ENCODE results near the gene PPARD.
"Not testable (repeated sequence)": the region's sequence is repeated elsewhere in the genome, so short reads cannot be mapped to it uniquely, and the experiment has no call there.

Gene PPARD

DNA sequence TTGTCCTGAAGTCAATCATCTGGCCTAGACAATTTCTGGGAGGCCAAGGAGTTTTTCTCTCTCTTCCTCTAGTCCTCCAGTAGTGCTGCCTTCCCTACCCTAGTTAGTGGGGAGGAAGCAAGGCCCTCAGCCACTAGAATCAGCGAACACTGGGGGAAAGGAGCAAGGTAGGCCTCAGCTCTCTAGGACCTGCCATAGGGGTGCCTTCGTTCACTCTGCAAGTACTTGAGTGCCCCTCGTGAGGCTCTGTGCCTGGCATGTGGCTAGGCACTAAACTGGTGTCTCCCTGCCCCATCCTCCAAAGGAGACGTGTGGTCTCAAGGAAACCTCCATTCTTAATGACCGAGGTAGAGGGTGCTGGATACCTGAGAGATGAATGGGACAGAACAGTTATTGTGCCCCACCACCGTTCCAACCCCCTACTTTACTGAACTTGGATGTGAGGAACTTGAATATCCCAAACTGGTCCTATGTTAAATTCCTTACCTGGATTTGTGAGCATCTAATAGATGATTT lies 43.7 kb upstream of the PPARD start:
- H3K9me3 ChIP-seq (ENCODE audit: low read depth, low read length), result no peaks in the 10 kb centered on the region
- TF ChIP-seq POLR2AphosphoS5 (IDR thresholded peaks at IDR 0.05; ENCODE audit: borderline replicate concordance, low read depth, low read length) (no peak), FOXP2 (optimal IDR thresholded peaks at IDR 0.05; ENCODE audit: control extremely low read depth, extremely low read length, insufficient read depth) (no peak), EZH2 (IDR thresholded peaks at IDR 0.05) (no peak)
- H3K9ac ChIP-seq (ENCODE audit: insufficient read length), result no peak overlapping the region
- peaks cover 8% of the 10 kb centered on the region for H3K36me3 ChIP-seq (ENCODE audit: insufficient read depth, low read length)
- H3K27ac ChIP-seq, result no peak overlapping the region
- H3K4me3 ChIP-seq, result no peak overlapping the region
- DNase-seq (ENCODE audit: low read depth, low spot score), result no peak

DNA sequence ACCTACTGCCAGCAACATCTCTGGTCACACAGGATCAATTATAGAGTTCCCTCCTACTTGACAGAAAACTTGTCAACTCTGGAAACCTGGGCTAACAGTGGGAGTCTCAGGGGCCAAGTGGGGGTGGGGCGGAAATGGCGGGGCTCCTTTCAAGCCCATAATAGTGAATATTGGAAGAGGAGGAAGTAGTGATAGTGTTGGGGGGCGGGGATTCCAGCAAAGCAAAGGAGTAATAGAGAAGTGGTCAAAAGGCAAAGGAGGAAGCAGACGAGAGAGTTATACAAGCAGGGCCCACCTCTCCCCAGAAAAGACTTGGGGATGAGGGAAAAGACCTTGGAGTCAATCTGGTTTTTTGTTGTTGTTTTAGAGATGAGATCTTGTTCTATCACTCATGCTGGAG lies 42.7 kb upstream of the PPARD start:
- no peak for DNase-seq (ENCODE audit: low read depth, low spot score)
- no peak for TF ChIP-seq POLR2AphosphoS5 (IDR thresholded peaks at IDR 0.05; ENCODE audit: borderline replicate concordance, low read depth, low read length)
- no peak for TF ChIP-seq FOXP2 (optimal IDR thresholded peaks at IDR 0.05; ENCODE audit: control extremely low read depth, extremely low read length, insufficient read depth)
- TF ChIP-seq EZH2 (IDR thresholded peaks at IDR 0.05), result no peak
- H3K36me3 ChIP-seq (ENCODE audit: insufficient read depth, low read length), result peaks cover 4% of the 10 kb centered on the region; the same call in 1 of the 2 replicates
- no peak overlapping the region for H3K4me3 ChIP-seq
- no peaks in the 10 kb centered on the region for H3K9me3 ChIP-seq (ENCODE audit: low read depth, low read length)
- H3K27ac ChIP-seq, result no peak overlapping the region
- no peak overlapping the region for H3K9ac ChIP-seq (ENCODE audit: insufficient read length)

DNA sequence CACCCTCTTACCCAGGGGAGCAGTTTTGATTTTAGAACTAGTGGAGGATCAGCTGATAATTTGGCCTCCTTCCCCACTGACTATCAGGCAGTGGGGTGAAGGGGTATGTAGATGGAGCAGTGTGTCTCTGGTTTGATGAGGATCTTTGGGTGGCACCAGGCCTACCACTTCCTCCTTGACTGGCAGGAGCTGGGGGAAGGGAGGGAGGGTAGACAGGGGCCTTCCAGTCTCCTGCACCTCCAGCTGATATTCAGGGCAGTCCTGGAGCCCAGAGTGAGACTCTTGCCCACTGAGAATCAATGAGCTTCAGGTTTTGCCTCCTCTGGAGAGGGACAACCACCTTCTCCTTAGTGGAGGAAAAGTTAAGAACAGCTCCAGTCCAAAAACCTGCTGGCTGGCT lies 41.5 kb upstream of the PPARD start:
- DNase-seq (ENCODE audit: low read depth, low spot score), result no peak
- H3K27ac ChIP-seq, result no peak overlapping the region
- H3K9ac ChIP-seq (ENCODE audit: insufficient read length), result no peak overlapping the region
- no peak for TF ChIP-seq POLR2AphosphoS5 (IDR thresholded peaks at IDR 0.05; ENCODE audit: borderline replicate concordance, low read depth, low read length)
- no peak for TF ChIP-seq EZH2 (IDR thresholded peaks at IDR 0.05)
- TF ChIP-seq FOXP2 (optimal IDR thresholded peaks at IDR 0.05; ENCODE audit: control extremely low read depth, extremely low read length, insufficient read depth), result no peak
- no peaks in the 10 kb centered on the region for H3K36me3 ChIP-seq (ENCODE audit: insufficient read depth, low read length)
- no peak overlapping the region for H3K4me3 ChIP-seq
- no peaks in the 10 kb centered on the region for H3K9me3 ChIP-seq (ENCODE audit: low read depth, low read length)

DNA sequence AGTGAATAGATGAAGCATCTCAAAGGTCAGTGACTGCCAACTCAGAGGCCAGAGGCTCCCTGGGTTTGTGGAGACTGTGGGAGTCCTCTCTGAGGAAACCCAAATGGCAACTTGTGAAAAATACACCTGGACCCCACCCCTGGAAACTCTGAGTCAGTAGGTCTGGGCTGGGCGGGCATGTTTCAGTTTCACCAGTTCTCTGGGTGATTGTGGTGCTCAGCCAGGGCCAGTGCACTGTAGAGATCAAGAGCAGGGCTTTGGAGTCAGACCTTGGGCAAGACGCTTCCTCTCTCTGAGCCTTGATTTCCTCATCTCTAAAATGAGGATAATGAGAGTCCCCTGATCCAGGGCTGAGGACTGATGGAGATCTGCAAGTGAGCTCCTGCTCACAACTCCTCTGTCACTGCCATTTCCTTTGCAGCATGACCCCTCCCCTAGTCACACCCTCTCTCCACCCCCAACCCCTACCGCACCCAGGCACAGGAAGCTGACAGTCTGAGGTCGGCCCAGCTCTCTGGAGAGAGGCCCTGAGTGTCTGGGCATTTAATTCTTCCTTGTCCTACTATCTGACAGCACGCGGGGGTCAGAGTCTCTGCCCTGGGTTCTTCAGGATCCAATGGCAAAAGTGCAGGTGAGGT lies 39.6 kb upstream of the PPARD start:
- no peak overlapping the region for H3K9ac ChIP-seq (ENCODE audit: insufficient read length)
- no peak for DNase-seq (ENCODE audit: low read depth, low spot score)
- no peak overlapping the region for H3K27ac ChIP-seq

DNA sequence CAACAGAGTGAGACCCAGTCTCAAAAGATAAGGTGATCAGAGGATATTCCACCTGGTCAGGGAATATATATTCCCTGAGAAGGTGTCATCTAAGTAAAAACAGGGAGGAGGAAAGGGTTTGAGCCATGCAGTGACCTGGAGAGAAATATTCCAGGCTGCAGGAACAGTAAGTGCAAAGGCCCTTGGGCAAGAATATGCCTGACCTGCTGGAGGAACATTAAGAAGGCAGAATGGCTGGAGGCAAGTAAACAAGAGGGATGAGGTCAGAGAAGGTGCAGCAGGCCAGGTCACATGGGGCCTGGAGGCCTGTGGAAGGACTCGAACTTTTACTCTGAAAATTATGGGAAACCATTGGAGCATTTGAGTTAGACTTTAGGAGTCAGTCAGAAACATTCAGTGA lies 38.1 kb upstream of the PPARD start:
- no peak for TF ChIP-seq EZH2 (IDR thresholded peaks at IDR 0.05)
- no peak for TF ChIP-seq POLR2AphosphoS5 (IDR thresholded peaks at IDR 0.05; ENCODE audit: borderline replicate concordance, low read depth, low read length)
- no peak for TF ChIP-seq FOXP2 (optimal IDR thresholded peaks at IDR 0.05; ENCODE audit: control extremely low read depth, extremely low read length, insufficient read depth)
- Histone ChIP-seq H3K9me3 (ENCODE audit: low read depth, low read length) (no peaks in the 10 kb centered on the region), H3K4me3 (no peak overlapping the region), H3K9ac (ENCODE audit: insufficient read length) (no peak overlapping the region), H3K27ac (no peak overlapping the region), H3K36me3 (ENCODE audit: insufficient read depth, low read length) (no peaks in the 10 kb centered on the region)
- DNase-seq (ENCODE audit: low read depth, low spot score), result no peak

More for the DNA sequence above, 39.6 kb upstream of the PPARD start:
- H3K36me3 ChIP-seq (ENCODE audit: insufficient read depth, low read length), result no peaks in the 10 kb centered on the region
- no peak overlapping the region for H3K4me3 ChIP-seq
- no peak for TF ChIP-seq POLR2AphosphoS5 (IDR thresholded peaks at IDR 0.05; ENCODE audit: borderline replicate concordance, low read depth, low read length)
- TF ChIP-seq EZH2 (IDR thresholded peaks at IDR 0.05), result no peak
- TF ChIP-seq FOXP2 (optimal IDR thresholded peaks at IDR 0.05; ENCODE audit: control extremely low read depth, extremely low read length, insufficient read depth), result no peak
- H3K9me3 ChIP-seq (ENCODE audit: low read depth, low read length), result no peaks in the 10 kb centered on the region

DNA sequence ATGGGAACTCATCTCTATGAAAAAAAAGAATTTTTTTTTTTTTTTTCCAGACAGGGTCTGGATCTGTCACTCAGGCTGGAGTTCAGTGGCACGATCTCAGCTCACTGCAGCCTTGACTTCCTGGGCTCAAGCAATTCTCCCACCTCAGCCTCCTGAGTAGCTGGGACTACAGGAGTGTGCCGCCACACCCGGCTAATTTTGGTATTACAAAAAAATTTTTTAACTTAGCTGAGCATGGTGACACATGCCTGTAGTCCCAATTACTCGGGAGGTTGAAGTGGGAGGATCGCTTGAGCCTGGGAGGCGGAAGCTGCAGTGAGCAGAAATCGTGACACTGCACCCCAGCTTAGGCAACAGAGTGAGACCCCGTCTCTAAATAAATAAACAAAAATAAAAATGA lies 37.2 kb upstream of the PPARD start:
- Histone ChIP-seq H3K27ac (no peak overlapping the region), H3K9me3 (ENCODE audit: low read depth, low read length) (no peaks in the 10 kb centered on the region), H3K4me3 (no peak overlapping the region), H3K9ac (ENCODE audit: insufficient read length) (no peak overlapping the region), H3K36me3 (ENCODE audit: insufficient read depth, low read length) (no peaks in the 10 kb centered on the region)
- no peak for DNase-seq (ENCODE audit: low read depth, low spot score)
- no peak for TF ChIP-seq FOXP2 (optimal IDR thresholded peaks at IDR 0.05; ENCODE audit: control extremely low read depth, extremely low read length, insufficient read depth)
- TF ChIP-seq EZH2 (IDR thresholded peaks at IDR 0.05), result no peak
- TF ChIP-seq POLR2AphosphoS5 (IDR thresholded peaks at IDR 0.05; ENCODE audit: borderline replicate concordance, low read depth, low read length), result no peak

DNA sequence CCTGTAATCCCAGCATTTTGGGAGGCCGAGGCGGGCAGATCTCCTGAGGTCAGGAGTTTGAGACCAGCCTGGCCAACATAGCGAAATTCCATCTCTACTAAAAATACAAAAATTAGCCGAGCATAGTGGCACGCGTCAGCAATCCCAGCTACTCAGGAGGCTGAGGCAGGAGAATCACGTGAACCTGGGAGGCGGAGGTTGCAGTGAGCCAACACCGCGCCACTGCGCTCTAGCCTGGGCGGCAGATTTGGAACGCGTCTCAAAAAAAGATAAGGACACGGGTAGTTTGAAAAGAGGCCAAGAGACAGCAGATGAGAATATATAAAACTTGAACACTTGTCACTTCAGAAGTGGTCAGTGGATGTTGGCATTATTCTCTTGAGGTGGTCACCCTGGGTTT lies 35.2 kb upstream of the PPARD start:
- not testable (repeated sequence) for H3K27ac ChIP-seq; H3K9ac ChIP-seq (ENCODE audit: insufficient read length); H3K36me3 ChIP-seq (ENCODE audit: insufficient read depth, low read length); H3K9me3 ChIP-seq (ENCODE audit: low read depth, low read length); DNase-seq (ENCODE audit: low read depth, low spot score); H3K4me3 ChIP-seq

DNA sequence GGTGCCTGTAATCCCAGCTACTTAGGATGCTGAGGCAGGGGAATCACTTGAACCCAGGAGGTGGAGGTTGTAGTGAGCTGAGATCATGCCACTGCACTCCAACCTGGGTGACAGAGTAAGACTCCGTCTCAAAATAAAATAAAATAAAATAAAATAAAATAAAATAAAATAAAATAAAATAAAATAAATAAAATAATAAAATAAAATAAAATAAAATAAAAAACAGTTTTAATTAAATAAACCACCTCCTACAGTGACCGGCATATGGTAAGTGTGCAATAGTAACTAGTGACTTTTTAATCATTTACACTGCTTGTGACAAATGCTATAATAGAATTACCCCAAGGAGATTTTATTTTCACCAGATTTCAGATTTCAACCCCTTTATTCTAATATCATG lies 33.8 kb upstream of the PPARD start:
- H3K9ac ChIP-seq (ENCODE audit: insufficient read length); DNase-seq (ENCODE audit: low read depth, low spot score); H3K4me3 ChIP-seq; H3K36me3 ChIP-seq (ENCODE audit: insufficient read depth, low read length); H3K27ac ChIP-seq; H3K9me3 ChIP-seq (ENCODE audit: low read depth, low read length): not testable (repeated sequence)

DNA sequence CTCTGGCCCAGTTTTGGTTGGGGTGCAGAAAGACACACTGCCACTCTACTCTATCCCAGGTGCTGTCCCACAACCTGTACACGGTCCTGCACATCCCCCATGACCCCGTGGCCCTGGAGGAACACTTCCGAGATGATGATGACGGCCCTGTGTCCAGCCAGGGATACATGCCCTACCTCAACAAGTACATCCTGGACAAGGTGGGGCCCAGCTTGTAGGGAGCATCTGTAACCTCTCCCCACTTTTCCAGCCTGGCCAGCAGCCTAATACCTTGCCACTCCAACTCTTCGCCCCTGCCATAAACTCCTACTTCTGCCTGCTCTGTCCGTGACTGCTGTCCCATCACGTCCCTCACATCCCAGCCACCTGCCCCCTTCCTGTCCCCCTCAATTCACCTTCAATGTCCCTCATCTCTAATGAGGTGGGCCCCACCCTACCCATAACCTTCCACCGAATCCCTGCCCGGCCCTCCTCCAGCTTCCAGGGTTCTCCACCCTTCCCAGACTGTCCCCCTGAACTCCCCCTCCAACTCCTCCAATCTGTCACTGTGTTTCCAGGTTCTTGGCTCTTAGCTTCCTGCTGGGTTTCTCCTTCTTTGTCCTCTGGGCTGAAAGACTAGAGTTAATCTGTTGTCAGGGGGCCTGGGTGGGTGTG lies 32.6 kb upstream of the PPARD start:
- no peaks in the 10 kb centered on the region for H3K36me3 ChIP-seq (ENCODE audit: insufficient read depth, low read length)
- no peak overlapping the region for H3K4me3 ChIP-seq
- DNase-seq (ENCODE audit: low read depth, low spot score), result no peak
- H3K9me3 ChIP-seq (ENCODE audit: low read depth, low read length), result no peaks in the 10 kb centered on the region
- no peak for TF ChIP-seq EZH2 (IDR thresholded peaks at IDR 0.05)
- TF ChIP-seq FOXP2 (optimal IDR thresholded peaks at IDR 0.05; ENCODE audit: control extremely low read depth, extremely low read length, insufficient read depth), result no peak
- TF ChIP-seq POLR2AphosphoS5 (IDR thresholded peaks at IDR 0.05; ENCODE audit: borderline replicate concordance, low read depth, low read length), result no peak
- no peak overlapping the region for H3K27ac ChIP-seq
- no peak overlapping the region for H3K9ac ChIP-seq (ENCODE audit: insufficient read length)
